NT2/D1 (cell line): ENCODE measurements around the gene ZNF414.

Source experiments
- YY1 ChIP-seq: IDR thresholded peaks from 2 replicates; pipeline ENCODE4 v1.6.1; 2011; ENCODE audit not compliant: insufficient read length, insufficient read depth
- ZNF274 ChIP-seq: IDR thresholded peaks from 2 replicates; pipeline ENCODE4 v1.6.1; 2011; ENCODE audit warnings: mild to moderate bottlenecking, low read depth, low read length

- no peak for TF ChIP-seq YY1
- no peak for TF ChIP-seq ZNF274
These were observed 40.1 kb downstream of the ZNF414 start for GRCh38 chr19:8473648-8474476.
